OCI-LY3 (cell line): ENCODE data around the gene SLCO4A1.

ENCODE experiments used
- CTCF ChIP-seq: fragments of 200-600, 300-600 bp; sonication (generic); IDR thresholded peaks from 2 replicates; pipeline ENCODE4 v1.5.1; 2014; ENCODE audit warnings: antibody characterized with exemption, low read length, low read depth
- EZH2phosphoT487 ChIP-seq: fragments of 200-600 bp; shearing (Covaris generic); IDR thresholded peaks from 2 replicates; pipeline ENCODE4 v1.6.1; 2018; ENCODE audit warnings: antibody characterized with exemption, mixed run types, low read depth

GRCh38 chr20:62689861-62690260 lies 47.6 kb downstream of the SLCO4A1 start:
- no peak for TF ChIP-seq CTCF
- TF ChIP-seq EZH2phosphoT487 = no peak
